NCI-H2227 (cell line): ENCODE results near the gene ARHGAP1.
A peak's percentile ranks its signal among the peaks of the same experiment; 100 is the strongest.
"Not testable (repeated sequence)": the region's sequence is repeated elsewhere in the genome, so short reads cannot be mapped to it uniquely, and the experiment has no call there.

Source experiments
- DNase-seq: peaks from one replicate; lab custom pipeline; 2025; ENCODE audit not compliant: unreplicated experiment; lab: John Stamatoyannopoulos, UW

ARHGAP1 gene

GRCh38 chr11:46724088-46724487 lies 23.7 kb upstream of the ARHGAP1 start:
- peak; percentile 50 for DNase-seq

GRCh38 chr11:46723359-46723680 lies 22.9 kb upstream of the ARHGAP1 start:
- DNase-seq = no peak

- no peak for DNase-seq
These were observed 22.3 kb upstream of the ARHGAP1 start for GRCh38 chr11:46722566-46723358.

GRCh38 chr11:46721286-46721685 lies 20.9 kb upstream of the ARHGAP1 start:
- DNase-seq = no peak

- DNase-seq = no peak
These were observed 19.3 kb upstream of the ARHGAP1 start for GRCh38 chr11:46719543-46720218.

- DNase-seq = no peak
These were observed 18.7 kb upstream of the ARHGAP1 start, which contains the start of gene F2 for GRCh38 chr11:46719048-46719542. F2 (plus strand) TSS chr11:46719213; CDS start chr11:46719236, 23 bp downstream.

- no peak for DNase-seq
These were observed 18.0 kb upstream of the ARHGAP1 start for GRCh38 chr11:46718155-46719019.

GRCh38 chr11:46717825-46718154 lies 17.4 kb upstream of the ARHGAP1 start:
- DNase-seq = not testable (repeated sequence)

GRCh38 chr11:46712874-46713576 lies 12.6 kb upstream of the ARHGAP1 start:
- DNase-seq = no peak

- no peak for DNase-seq
These were observed 10.9 kb upstream of the ARHGAP1 start for GRCh38 chr11:46711303-46711702.

GRCh38 chr11:46710821-46711269 lies 10.4 kb upstream of the ARHGAP1 start:
- DNase-seq = no peak

- DNase-seq = not testable (repeated sequence)
These were observed 8.9 kb upstream of the ARHGAP1 start for GRCh38 chr11:46709351-46709750.

GRCh38 chr11:46706886-46707285 lies 6.5 kb upstream of the ARHGAP1 start:
- no peak for DNase-seq

GRCh38 chr11:46705070-46705688 lies 4.8 kb upstream of the ARHGAP1 start:
- DNase-seq = no peak

GRCh38 chr11:46701078-46701654 lies 747 bp upstream of the ARHGAP1 start:
- DNase-seq = no peak

GRCh38 chr11:46698597-46698996 lies 1.8 kb downstream of the ARHGAP1 start:
- DNase-seq = no peak

GRCh38 chr11:46697723-46698122 lies 2.7 kb downstream of the ARHGAP1 start:
- no peak for DNase-seq

- DNase-seq = no peak
These were observed 3.1 kb downstream of the ARHGAP1 start for GRCh38 chr11:46697303-46697702.

- no peak for DNase-seq
These were observed 4.2 kb downstream of the ARHGAP1 start for GRCh38 chr11:46696212-46696558.
